ENCODE data around the gene CSNK1D. TPM values are rescaled to one million over a fixed set of nuclear protein-coding genes. Genes with fewer than 3 reads are reported as not detected.

CSNK1D gene
- total RNA-seq, 1 experiment from 2014 or later, result 111 TPM

- Mint-ChIP-seq H3K27me3 (ENCODE audit: low read depth) (peaks cover 41% of the 10 kb centered on the region), H3K27ac (no peak overlapping the region), H3K9me3 (no peaks in the 10 kb centered on the region), H3K36me3 (no peaks in the 10 kb centered on the region), H3K4me1 (peaks cover 4% of the 10 kb centered on the region), H3K4me3 (no peak overlapping the region)
- no peak for ATAC-seq
- no peak for DNase-seq (ENCODE audit: low spot score)
- TF ChIP-seq SMAD3 (CRISPR knock-in tag; IDR thresholded peaks at IDR 0.05; ENCODE audit: borderline replicate concordance) (no peak), CREB1 (CRISPR knock-in tag; IDR thresholded peaks at IDR 0.05) (no peak), ERG (CRISPR knock-in tag; IDR thresholded peaks at IDR 0.05) (no peak), ZNF232 (CRISPR knock-in tag; IDR thresholded peaks at IDR 0.05) (no peak), NR1H2 (CRISPR knock-in tag; IDR thresholded peaks at IDR 0.05) (no peak), GABPB1 (CRISPR knock-in tag; IDR thresholded peaks at IDR 0.05) (no peak), AR (CRISPR knock-in tag; IDR thresholded peaks at IDR 0.05) (no peak), ZNF425 (CRISPR knock-in tag; conservative IDR thresholded peaks at IDR 0.05) (no peak)
- CTCF ChIA-PET, result interaction anchor here (0.6 to 1.0 kb wide), 4 partner anchors 10 to 20 kb away, joined by 3 to 4 read pairs (median 3); no protein-coding TSS in a partner anchor
- POLR2A ChIA-PET, result no interaction called here
These were observed 47.2 kb downstream of the CSNK1D start for GRCh38 chr17:82226146-82226808.

- Mint-ChIP-seq H3K9me3 (no peaks in the 10 kb centered on the region), H3K4me1 (peaks cover 4% of the 10 kb centered on the region), H3K4me3 (no peak overlapping the region), H3K27ac (no peak overlapping the region), H3K27me3 (ENCODE audit: low read depth) (peaks cover 45% of the 10 kb centered on the region), H3K36me3 (no peaks in the 10 kb centered on the region)
- TF ChIP-seq HMGA2 (CRISPR knock-in tag; IDR thresholded peaks at IDR 0.05), result no peak
- peak; percentile 35 for TF ChIP-seq GABPB1 (CRISPR knock-in tag; IDR thresholded peaks at IDR 0.05)
- no peak for TF ChIP-seq FOXJ3 (CRISPR knock-in tag; IDR thresholded peaks at IDR 0.05; ENCODE audit: borderline replicate concordance)
- TF ChIP-seq STAT6 (CRISPR knock-in tag; conservative IDR thresholded peaks at IDR 0.05; ENCODE audit: low read depth), result no peak
- no peak for TF ChIP-seq OVOL2 (CRISPR knock-in tag; IDR thresholded peaks at IDR 0.05; ENCODE audit: borderline replicate concordance)
- TF ChIP-seq FOXK1 (CRISPR knock-in tag; IDR thresholded peaks at IDR 0.05), result no peak
- no peak for TF ChIP-seq FOXP1 (CRISPR knock-in tag; IDR thresholded peaks at IDR 0.05; ENCODE audit: borderline replicate concordance)
- CTCF ChIA-PET, result interaction anchor here (1.0 kb wide), 2 partner anchors 11 to 20 kb away, joined by 3 read pairs; no protein-coding TSS in a partner anchor
- POLR2A ChIA-PET, result no interaction called here
- DNase-seq (ENCODE audit: low spot score), result no peak
- ATAC-seq, result no peak
These were observed 48.0 kb downstream of the CSNK1D start for GRCh38 chr17:82225368-82226029.
